K562 (cell line): ENCODE measurements around the gene HS3ST3B1. TPM values are rescaled to one million over a fixed set of nuclear protein-coding genes. Genes with fewer than 3 reads are reported as not detected.

ENCODE experiments used
- ATAC-seq: fragments of 200-7000 bp; cut with Tn5 transposase; 3 replicates; pipeline ENCODE4 v1.9.1; 2020; ENCODE audit warnings: moderate library complexity
- BruUV-seq: library from RNA; stranded (reverse); fragments of 400-500 nt; replicated peaks from 2 replicates; lab custom pipeline; 2021; lab: Mats Ljungman, UMichigan
- CTCF ChIA-PET: fragments of 300-600 bp; formaldehyde crosslinking; extraction: SDS; loops from one replicate; lab custom pipeline; 2021; ENCODE audit warnings: low intra/inter-chr PET ratio; lab: Yijun Ruan, JAX
- POLR2A ChIA-PET: fragments of 300-600, 350-650 bp; sonication (Branson Sonifier 250); formaldehyde crosslinking; extraction: SDS; loops from one replicate; lab custom pipeline; 2021; ENCODE audit warnings: antibody characterized with exemption, inconsistent platforms; lab: Yijun Ruan, JAX
- DNase-seq, 4 experiments: peaks; one replicate each; pipeline versions ENCODE4 v3.0.0 to v3.0.0-alpha.2; 2011 to 2018; ENCODE audit warnings: low spot score in 3 of 4, mixed read lengths in 3 of 4; ENCODE audit errors: extremely low read depth in 1 of 4
- FAIRE-seq: peaks from 2 replicates; lab custom pipeline; 2011; peaks lifted over from hg19 to GRCh38; lab: Jason Lieb, UNC
- H2AFZ ChIP-seq: 2 replicates; pipeline ENCODE4 v1.6.0; 2011; ENCODE audit warnings: low read depth, low read length, control low read depth, inconsistent platforms
- H3K27ac ChIP-seq: fragments of 200-600 bp; 3 replicates; pipeline ENCODE4 v1.8.0; 2011; ENCODE audit warnings: low read depth, mild to moderate bottlenecking, control low read depth, inconsistent platforms, low read length, moderate library complexity, mixed read lengths; ENCODE audit errors: extremely low read depth
- H3K27me3 ChIP-seq, 2 experiments: fragments of 300-600 bp in 1 of 2; 2 replicates in 1 of 2; 3 replicates in 1 of 2; pipeline versions ENCODE4 v1.6.0 to v1.8.0; 2011; ENCODE audit warnings: inconsistent platforms in 2 of 2, low read length in 2 of 2, mild to moderate bottlenecking in 1 of 2, mixed read lengths in 1 of 2, moderate library complexity in 1 of 2; ENCODE audit not compliant: control insufficient read depth in 2 of 2, insufficient read depth in 2 of 2
- H3K36me3 ChIP-seq: fragments of 300-600 bp; 3 replicates; pipeline ENCODE4 v1.8.0; 2011; ENCODE audit warnings: mild to moderate bottlenecking, low read length, inconsistent platforms; ENCODE audit not compliant: control insufficient read depth, insufficient read depth
- H3K4me1 ChIP-seq, 2 experiments: fragments of 200-600 bp in 1 of 2; replicated peaks in 1 of 2; 2 replicates in 1 of 2; 3 replicates in 1 of 2; pipeline versions ENCODE4 v1.5.1 to v1.8.0; 2011; ENCODE audit warnings: inconsistent platforms in 2 of 2, low read length in 2 of 2, mild to moderate bottlenecking in 1 of 2, mixed read lengths in 1 of 2, moderate library complexity in 1 of 2; ENCODE audit not compliant: control insufficient read depth in 2 of 2, insufficient read depth in 2 of 2
- H3K4me2 ChIP-seq: 2 replicates; pipeline ENCODE4 v1.6.1; 2011; ENCODE audit warnings: low read length, control low read depth, inconsistent platforms, mixed read lengths; ENCODE audit not compliant: insufficient read depth
- H3K4me3 ChIP-seq: fragments of 200-600 bp; sonication (generic), shearing (Covaris generic); 2 replicates; pipeline ENCODE4 v1.5.1; 2016; ENCODE audit warnings: control low read depth, inconsistent platforms
- H3K79me2 ChIP-seq: fragments of 200-600 bp; 3 replicates; pipeline ENCODE4 v1.8.0; 2011; ENCODE audit warnings: low read length, inconsistent platforms; ENCODE audit not compliant: control insufficient read depth, insufficient read depth
- H3K9ac ChIP-seq, 2 experiments: 2 replicates each; pipeline versions ENCODE4 v1.6.0 to v1.6.1; 2011; ENCODE audit warnings: low read depth in 2 of 2, low read length in 2 of 2, control low read depth in 1 of 2, inconsistent platforms in 1 of 2, mild to moderate bottlenecking in 1 of 2, mixed read lengths in 1 of 2; ENCODE audit not compliant: insufficient read depth in 1 of 2
- H3K9me1 ChIP-seq: one replicate; pipeline ENCODE4 v1.6.0; 2011; ENCODE audit warnings: inconsistent platforms, mild to moderate bottlenecking, low read length, moderate library complexity; ENCODE audit not compliant: control insufficient read depth, insufficient read depth
- H3K9me3 ChIP-seq: replicated peaks from 2 replicates; pipeline ENCODE4 v1.5.1; 2011; ENCODE audit warnings: low read depth, low read length, inconsistent platforms; ENCODE audit not compliant: control insufficient read depth, insufficient read depth
- H4K20me1 ChIP-seq: replicated peaks from 2 replicates; pipeline ENCODE4 v1.6.1; 2011; ENCODE audit warnings: low read length, inconsistent platforms, mixed read lengths; ENCODE audit not compliant: control insufficient read depth, insufficient read depth
- DEAF1 ChIP-seq: fragments of 450-650 bp; formaldehyde crosslinking; IDR thresholded peaks from 2 replicates; pipeline ENCODE4 v1.4.0; 2020; ENCODE audit warnings: mild to moderate bottlenecking, moderate library complexity
- DMBX1 ChIP-seq: fragments of 250-450 bp; sonication (Bioruptor Pico); IDR thresholded peaks from 2 replicates; pipeline ENCODE4 v1.8.0; 2022; ENCODE audit warnings: inconsistent platforms, mild to moderate bottlenecking, moderate library complexity, borderline replicate concordance
- DNMT1 ChIP-seq: fragments of 450-650 bp; IDR thresholded peaks from 2 replicates; pipeline ENCODE4 v1.6.1; 2016; ENCODE audit warnings: antibody characterized with exemption, mild to moderate bottlenecking
- ESRRB ChIP-seq: fragments of 250-450 bp; sonication (Bioruptor Pico); IDR thresholded peaks from 2 replicates; pipeline ENCODE4 v1.5.0; 2020; ENCODE audit warnings: mild to moderate bottlenecking, moderate library complexity, borderline replicate concordance
- FOXA1 ChIP-seq: fragments of 450-650 bp; IDR thresholded peaks from 2 replicates; pipeline ENCODE4 v1.6.1; 2016; ENCODE audit warnings: mild to moderate bottlenecking, borderline replicate concordance
- HDAC2 ChIP-seq: fragments of 450-650 bp; IDR thresholded peaks from 2 replicates; pipeline ENCODE4 v1.6.1; 2016; ENCODE audit warnings: mild to moderate bottlenecking
- HMG20B ChIP-seq: fragments of 250-450 bp; sonication (Bioruptor Pico); IDR thresholded peaks from 2 replicates; pipeline ENCODE4 v1.5.0; 2021; ENCODE audit warnings: mild to moderate bottlenecking
- MXI1 ChIP-seq: IDR thresholded peaks from 2 replicates; pipeline ENCODE4 v1.6.1; 2011; ENCODE audit warnings: low read depth, mild to moderate bottlenecking, improper control_type of control experiment, low read length
- PHB ChIP-seq: fragments of 250-450 bp; sonication (Bioruptor Pico); IDR thresholded peaks from 2 replicates; pipeline ENCODE4 v1.5.0; 2021
- SMARCA5 ChIP-seq: fragments of 450-650 bp; IDR thresholded peaks from 2 replicates; pipeline ENCODE4 v1.6.1; 2016
- SMARCC2 ChIP-seq: fragments of 450-650 bp; IDR thresholded peaks from 2 replicates; pipeline ENCODE4 v1.6.1; 2017; ENCODE audit warnings: antibody characterized with exemption, moderate library complexity, mild to moderate bottlenecking, low read depth
- TAF7 ChIP-seq: fragments of 450-650 bp; IDR thresholded peaks from 2 replicates; pipeline ENCODE4 v1.6.1; 2016; ENCODE audit warnings: missing genetic modification characterization, missing compliant biosample characterization
- TFE3 ChIP-seq: fragments of 450-650 bp; formaldehyde crosslinking; IDR thresholded peaks from 2 replicates; pipeline ENCODE4 v1.4.0; 2020; ENCODE audit warnings: mild to moderate bottlenecking, mixed read lengths
- ZC3H4 ChIP-seq: sonication (generic); formaldehyde crosslinking; IDR thresholded peaks from 2 replicates; pipeline ENCODE4 v1.9.0; 2021; ENCODE audit warnings: missing genetic modification reagents, borderline replicate concordance
- ZNF212 ChIP-seq: fragments of 450-650 bp; formaldehyde crosslinking; IDR thresholded peaks from 2 replicates; pipeline ENCODE4 v1.4.0; 2020; ENCODE audit warnings: mild to moderate bottlenecking
- ZSCAN32 ChIP-seq: fragments of 450-650 bp; formaldehyde crosslinking; IDR thresholded peaks from 2 replicates; pipeline ENCODE4 v1.4.0; 2020; ENCODE audit warnings: mild to moderate bottlenecking, moderate library complexity
- WGBS: fragments of 100-300 bp; shearing (Covaris generic); methylation state at CpG from one replicate; pipeline ENCODE4 v1.1.6; 2016; ENCODE audit warnings: low coverage, mixed read lengths; ENCODE audit not compliant: insufficient coverage; ENCODE audit errors: missing lambda C conversion rate; 5-methylcytosine and 5-hydroxymethylcytosine counted together
- in situ Hi-C: fragments of 300-500 bp; cut with MboI; formaldehyde crosslinking; loops from 4 replicates; pipeline ENCODE4 v1.15.0; 2018; ENCODE audit warnings: inconsistent platforms, mixed read lengths
- intact Hi-C: fragments of 100-400 bp; cut with micrococcal nuclease; formaldehyde crosslinking; loops from 2 replicates; pipeline ENCODE4 v1.14.2; 2022
- polyA plus RNA-seq, 8 experiments: library from polyadenylated mRNA; depleted of rRNA in 4 of 8; stranded (reverse) in 5 of 8; unstranded in 3 of 8; fragments of >200 nt; fragmentation: Nextera tagmentation in 2 of 8; fragmentation: Illumina TruSeq in 1 of 8; extraction: Ambion mirVana in 2 of 8; extraction: Trizol in 1 of 8; gene quantifications; 2 replicates each; pipeline versions ENCODE4 v1.2.1 to v1.2.3, GENCODE V29; 2011 to 2014; ENCODE audit warnings: inconsistent platforms in 1 of 8, missing spikeins in 1 of 8
- total RNA-seq, 7 experiments: library from RNA; depleted of rRNA in 6 of 7; stranded (reverse); fragments of >200 nt in 6 of 7; fragmentation: Illumina TruSeq in 2 of 7; extraction: Trizol in 2 of 7; gene quantifications; 2 replicates each; pipeline versions ENCODE4 v1.2.1 to v1.2.3, GENCODE V29; 2011 to 2021; ENCODE audit warnings: low replicate concordance in 1 of 7

Gene HS3ST3B1
- total and polyA plus RNA-seq, 9 of the 15 experiments (the other 6 are each of a cell fraction or from before 2014, with no cell fraction given) = 1.9 to 12.9 (median 3.7) TPM

GRCh38 chr17:14311981-14312380 is 11.1 kb downstream of the HS3ST3B1 start (continued):
- TF ChIP-seq MXI1 (no peak), PHB (no peak), HDAC2 (no peak)

GRCh38 chr17:14312522-14312921 is 11.6 kb downstream of the HS3ST3B1 start:
- FAIRE-seq (no peak), ATAC-seq (no peak), DNase-seq (no peak)
- TF ChIP-seq DNMT1 (no peak), DMBX1 (CRISPR knock-in tag) (no peak), HMG20B (CRISPR knock-in tag) (no peak), FOXA1 (no peak), TFE3 (CRISPR knock-in tag) (no peak), ZNF212 (no peak), SMARCC2 (no peak), TAF7 (no peak), DEAF1 (CRISPR knock-in tag) (no peak), SMARCA5 (no peak), ESRRB (CRISPR knock-in tag) (no peak), ZSCAN32 (CRISPR knock-in tag) (no peak), ZC3H4 (no peak)
- no peak overlapping the region for H3K9ac ChIP-seq
- ChIA-PET POLR2A (no interaction called here), CTCF (no interaction called here)
- H3K4me3 ChIP-seq = no peak overlapping the region
- intact Hi-C loops (no loop called here), in situ Hi-C loops (no loop called here)
- WGBS = 93% methylated on average over 3 of the region's 3 CpGs
- H4K20me1 ChIP-seq = no peaks in the 10 kb centered on the region
- H3K27me3 ChIP-seq = no peaks in the 10 kb centered on the region
- H3K27ac ChIP-seq = no peak overlapping the region
- H2AFZ ChIP-seq = no peak overlapping the region
- H3K4me2 ChIP-seq = no peak overlapping the region
- no peaks in the 10 kb centered on the region for H3K9me3 ChIP-seq
- peaks cover 27% of the 10 kb centered on the region for H3K79me2 ChIP-seq
- peaks cover 4 to 14% of the 10 kb centered on the region in 2 experiments; a peak in 3 of 5 replicates for H3K4me1 ChIP-seq
- H3K9me1 ChIP-seq = no peaks in the 10 kb centered on the region
- H3K36me3 ChIP-seq = peaks cover 9% of the 10 kb centered on the region; the same call in 1 of the 3 replicates
- BruUV-seq = no TSS peak
